ENCODE data around the gene VAV3. TPM values are rescaled to one million over a fixed set of nuclear protein-coding genes. Genes with fewer than 3 reads are reported as not detected.

VAV3 gene
- total and polyA plus RNA-seq, 4 experiments from 2014 or later, result 0.43 to 2.9 (median 1.8) TPM

DNA sequence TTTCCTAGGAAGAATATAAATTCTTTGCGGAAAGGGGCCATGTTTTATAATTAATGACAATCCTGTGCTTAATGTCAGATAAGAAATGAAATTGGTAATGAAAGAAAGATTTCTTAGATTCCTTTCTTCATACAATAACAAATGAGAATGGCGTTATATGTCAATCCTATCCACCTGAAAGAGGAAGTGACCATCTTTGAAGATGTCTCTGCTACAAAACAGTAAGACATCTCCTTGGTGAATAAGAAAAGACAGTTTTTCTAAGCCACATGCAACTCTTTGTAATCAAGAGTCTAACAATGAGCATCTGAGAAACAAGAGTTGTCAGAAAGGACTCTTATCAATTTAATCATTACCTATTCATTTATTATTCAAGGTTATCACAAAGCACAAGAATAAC, 286.0 kb downstream of the VAV3 start:
- Histone ChIP-seq H3K4me3 (ENCODE audit: low read length in 2 of 2) (no peak overlapping the region), H3K4me1 (ENCODE audit: insufficient read depth, low read length) (no peaks in the 10 kb centered on the region), H3K36me3 (ENCODE audit: insufficient read depth, low read length) (no peaks in the 10 kb centered on the region), H3K27ac (ENCODE audit: low read depth, low read length) (no peak overlapping the region), H3K9me3 (ENCODE audit: control insufficient read depth in 1 of 2, low read length in 2 of 2) (no peaks in the 10 kb centered on the region), H3K27me3 (ENCODE audit: insufficient read depth, low read length) (no peaks in the 10 kb centered on the region)
- ChIA-PET POLR2A (ENCODE audit: partially characterized antibody) (no interaction called here), CTCF (ENCODE audit: partially characterized antibody) (no interaction called here)
- no peak for DNase-seq
- Mint-ChIP-seq H3K4me1 (no peaks in the 10 kb centered on the region), H3K27me3 (no peaks in the 10 kb centered on the region), H3K36me3 (peaks cover 0 to 1% of the 10 kb centered on the region in 2 donors), H3K27ac (no peak overlapping the region), H3K9me3 (peaks cover 0 to 6% (median 2%) of the 10 kb centered on the region in 8 donors), H3K4me3 (no peak overlapping the region)
- intact Hi-C loops (cut with micrococcal nuclease), result no loop called here

DNA sequence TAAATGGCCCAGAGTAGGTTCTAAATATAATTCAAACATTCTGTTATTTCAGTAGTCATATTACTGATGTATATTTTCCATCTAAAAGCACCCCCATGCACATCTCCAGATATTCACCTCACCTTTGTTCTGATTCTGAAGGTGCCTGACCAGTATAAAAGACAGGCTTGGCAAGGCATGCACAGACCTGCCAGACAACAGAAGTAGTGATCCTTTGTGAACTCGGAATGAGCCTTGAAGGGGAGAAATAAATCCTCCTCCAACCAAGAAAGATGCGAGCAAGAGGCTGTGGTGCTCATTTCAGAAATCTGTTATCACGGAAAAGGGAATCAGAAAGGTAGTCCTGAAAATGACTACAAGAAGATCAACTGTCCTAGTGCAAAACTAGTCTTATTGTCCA, 287.3 kb downstream of the VAV3 start:
- Histone ChIP-seq H3K4me3 (ENCODE audit: low read length in 2 of 2) (no peak overlapping the region), H3K27ac (ENCODE audit: low read depth, low read length) (no peak overlapping the region), H3K4me1 (ENCODE audit: insufficient read depth, low read length) (no peaks in the 10 kb centered on the region), H3K27me3 (ENCODE audit: insufficient read depth, low read length) (no peaks in the 10 kb centered on the region), H3K9me3 (ENCODE audit: control insufficient read depth in 1 of 2, low read length in 2 of 2) (no peaks in the 10 kb centered on the region), H3K36me3 (ENCODE audit: insufficient read depth, low read length) (no peaks in the 10 kb centered on the region)
- CTCF ChIA-PET (ENCODE audit: partially characterized antibody), result no interaction called here
- DNase-seq, result no peak
- H3K27me3 Mint-ChIP-seq, result no peaks in the 10 kb centered on the region
- no peak overlapping the region for H3K4me3 Mint-ChIP-seq
- no peak overlapping the region for H3K27ac Mint-ChIP-seq
- intact Hi-C loops (cut with micrococcal nuclease), result no loop called here
- no peaks in the 10 kb centered on the region for H3K4me1 Mint-ChIP-seq
- H3K36me3 Mint-ChIP-seq, result peaks cover 0 to 1% of the 10 kb centered on the region in 2 donors
- POLR2A ChIA-PET (ENCODE audit: partially characterized antibody), result no interaction called here
- H3K9me3 Mint-ChIP-seq, result peaks cover 0 to 6% (median 2%) of the 10 kb centered on the region in 8 donors

DNA sequence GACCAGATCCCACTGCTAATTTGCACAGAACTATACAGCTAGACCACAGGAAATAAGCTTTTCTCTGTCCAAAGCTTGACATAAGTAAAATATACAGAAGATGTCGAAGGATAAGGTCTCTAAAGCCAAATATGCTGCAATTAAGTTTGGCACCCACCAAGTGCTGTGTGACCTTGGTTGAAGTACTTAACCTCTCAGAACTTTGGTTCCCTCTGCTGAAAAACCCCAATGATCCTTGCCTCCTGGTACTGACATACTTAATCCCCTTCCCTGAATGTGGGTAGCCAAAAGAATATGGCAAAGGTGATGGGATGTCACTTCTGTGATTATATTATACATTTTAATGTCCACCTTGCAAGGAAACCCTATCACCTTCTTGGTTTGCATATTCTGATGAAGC, 290.5 kb downstream of the VAV3 start:
- peaks cover 0 to 6% (median 2%) of the 10 kb centered on the region in 8 donors for H3K9me3 Mint-ChIP-seq
- POLR2A ChIA-PET (ENCODE audit: partially characterized antibody), result no interaction called here

DNA sequence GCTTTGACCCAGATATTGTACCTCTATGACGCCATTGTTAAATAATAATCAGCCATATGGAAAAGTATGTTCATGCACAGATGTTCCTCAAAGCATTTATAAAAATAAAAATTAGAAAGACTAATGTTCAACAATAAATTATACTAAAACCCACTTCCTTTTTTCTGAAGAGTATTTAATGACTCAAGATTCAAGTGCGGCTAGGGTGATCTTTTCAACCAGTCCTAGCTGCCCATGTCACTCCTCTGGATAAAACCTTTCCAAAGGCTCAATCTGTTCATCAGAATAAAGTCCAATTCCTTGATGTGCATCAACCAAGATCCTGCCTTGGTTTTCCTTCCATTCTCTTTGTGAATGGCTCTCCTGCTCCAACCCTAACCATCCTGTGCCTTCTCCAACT, 292.0 kb downstream of the VAV3 start:
- no peak overlapping the region for H3K4me3 ChIP-seq (ENCODE audit: low read length in 2 of 2)
- no peak overlapping the region for H3K27ac Mint-ChIP-seq
- H3K27me3 Mint-ChIP-seq, result no peaks in the 10 kb centered on the region
- peaks cover 0 to 6% (median 2%) of the 10 kb centered on the region in 8 donors for H3K9me3 Mint-ChIP-seq
- H3K4me1 ChIP-seq (ENCODE audit: insufficient read depth, low read length), result no peaks in the 10 kb centered on the region
- peaks cover 0 to 1% of the 10 kb centered on the region in 2 donors for H3K36me3 Mint-ChIP-seq
- DNase-seq, result no peak
- no peaks in the 10 kb centered on the region for H3K36me3 ChIP-seq (ENCODE audit: insufficient read depth, low read length)
- no peaks in the 10 kb centered on the region for H3K4me1 Mint-ChIP-seq
- H3K9me3 ChIP-seq (ENCODE audit: control insufficient read depth in 1 of 2, low read length in 2 of 2), result no peaks in the 10 kb centered on the region
- H3K27me3 ChIP-seq (ENCODE audit: insufficient read depth, low read length), result no peaks in the 10 kb centered on the region
- no peak overlapping the region for H3K27ac ChIP-seq (ENCODE audit: low read depth, low read length)
- no peak overlapping the region for H3K4me3 Mint-ChIP-seq
- ChIA-PET POLR2A (ENCODE audit: partially characterized antibody) (no interaction called here), CTCF (ENCODE audit: partially characterized antibody) (no interaction called here)
- intact Hi-C loops (cut with micrococcal nuclease), result no loop called here

More for the DNA sequence above, 290.5 kb downstream of the VAV3 start:
- Histone ChIP-seq H3K27ac (ENCODE audit: low read depth, low read length) (no peak overlapping the region), H3K4me1 (ENCODE audit: insufficient read depth, low read length) (no peaks in the 10 kb centered on the region), H3K4me3 (ENCODE audit: low read length in 2 of 2) (no peak overlapping the region), H3K27me3 (ENCODE audit: insufficient read depth, low read length) (no peaks in the 10 kb centered on the region), H3K9me3 (ENCODE audit: control insufficient read depth in 1 of 2, low read length in 2 of 2) (no peaks in the 10 kb centered on the region), H3K36me3 (ENCODE audit: insufficient read depth, low read length) (no peaks in the 10 kb centered on the region)
- Mint-ChIP-seq H3K4me3 (no peak overlapping the region), H3K4me1 (no peaks in the 10 kb centered on the region), H3K36me3 (peaks cover 0 to 1% of the 10 kb centered on the region in 2 donors), H3K27ac (no peak overlapping the region), H3K27me3 (no peaks in the 10 kb centered on the region)
- CTCF ChIA-PET (ENCODE audit: partially characterized antibody), result no interaction called here
- no peak for DNase-seq
- intact Hi-C loops (cut with micrococcal nuclease), result no loop called here

DNA sequence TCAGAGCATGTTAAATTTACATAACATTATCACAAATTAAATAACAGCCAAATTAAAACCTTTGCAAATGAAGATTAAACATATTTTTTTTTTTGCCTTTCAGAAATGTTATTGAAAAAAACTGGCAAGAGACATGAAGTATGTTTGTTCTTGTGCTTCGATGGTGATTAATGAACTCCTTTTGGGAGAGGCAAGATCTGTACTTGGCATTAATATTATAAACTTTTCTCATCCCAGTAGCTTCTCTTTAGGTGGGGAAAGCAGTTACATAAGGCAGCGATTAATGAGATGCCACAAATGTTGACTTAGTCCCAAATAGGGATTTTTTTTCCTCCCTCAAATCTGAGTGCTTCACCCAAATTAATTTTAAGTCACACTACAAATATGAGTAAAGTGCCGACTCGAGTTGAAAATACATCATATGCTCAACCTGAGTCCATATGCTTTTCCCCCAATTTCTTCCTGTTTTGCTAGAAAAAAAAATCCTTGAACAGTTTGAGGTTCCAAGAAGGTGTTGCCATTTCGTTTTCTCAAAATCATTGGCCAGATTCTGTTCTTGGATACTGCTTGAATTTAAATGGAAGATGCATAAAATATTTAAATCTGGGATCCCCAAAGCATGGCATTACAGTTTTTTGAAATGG, 294.5 kb downstream of the VAV3 start:
- Histone ChIP-seq H3K36me3 (ENCODE audit: insufficient read depth, low read length) (no peaks in the 10 kb centered on the region), H3K4me3 (ENCODE audit: low read length in 2 of 2) (no peak overlapping the region), H3K27me3 (ENCODE audit: insufficient read depth, low read length) (no peaks in the 10 kb centered on the region), H3K27ac (ENCODE audit: low read depth, low read length) (no peak overlapping the region), H3K4me1 (ENCODE audit: insufficient read depth, low read length) (no peaks in the 10 kb centered on the region), H3K9me3 (ENCODE audit: control insufficient read depth in 1 of 2, low read length in 2 of 2) (no peaks in the 10 kb centered on the region)
- Mint-ChIP-seq H3K27me3 (no peaks in the 10 kb centered on the region), H3K27ac (no peak overlapping the region), H3K36me3 (peaks cover 0 to 1% of the 10 kb centered on the region in 2 donors), H3K4me3 (no peak overlapping the region), H3K9me3 (peaks cover 0 to 4% (median 1%) of the 10 kb centered on the region in 8 donors), H3K4me1 (no peaks in the 10 kb centered on the region)
- CTCF ChIA-PET (ENCODE audit: partially characterized antibody), result no interaction called here
- DNase-seq, result no peak
- intact Hi-C loops (cut with micrococcal nuclease), result no loop called here
- POLR2A ChIA-PET (ENCODE audit: partially characterized antibody), result no interaction called here

DNA sequence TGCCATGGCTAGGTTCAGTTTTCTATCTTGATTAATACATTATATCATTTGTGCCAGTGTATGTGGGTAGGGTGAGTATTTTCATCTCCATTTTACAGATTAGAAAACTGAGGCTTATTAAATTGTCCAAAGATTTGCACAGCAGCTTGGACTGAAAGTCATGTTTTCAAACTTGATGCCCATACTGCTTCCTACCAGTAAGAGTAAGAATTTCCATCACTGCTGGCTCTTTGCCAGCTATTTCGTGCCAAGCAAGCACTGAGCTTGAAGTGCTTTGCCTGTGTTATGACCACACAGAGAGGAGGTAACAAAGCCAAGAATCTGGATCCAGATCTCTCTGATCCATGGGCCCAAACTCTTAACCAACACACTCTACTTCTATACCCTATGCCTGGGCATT, 295.0 kb downstream of the VAV3 start:
- H3K27ac Mint-ChIP-seq, result no peak overlapping the region
- intact Hi-C loops (cut with micrococcal nuclease), result no loop called here
- H3K4me1 Mint-ChIP-seq, result no peaks in the 10 kb centered on the region
- Histone ChIP-seq H3K27me3 (ENCODE audit: insufficient read depth, low read length) (no peaks in the 10 kb centered on the region), H3K9me3 (ENCODE audit: control insufficient read depth in 1 of 2, low read length in 2 of 2) (no peaks in the 10 kb centered on the region), H3K27ac (ENCODE audit: low read depth, low read length) (no peak overlapping the region), H3K36me3 (ENCODE audit: insufficient read depth, low read length) (no peaks in the 10 kb centered on the region), H3K4me3 (ENCODE audit: low read length in 2 of 2) (no peak overlapping the region), H3K4me1 (ENCODE audit: insufficient read depth, low read length) (no peaks in the 10 kb centered on the region)
- H3K9me3 Mint-ChIP-seq, result peaks cover 0 to 4% (median 0%) of the 10 kb centered on the region in 8 donors
- ChIA-PET POLR2A (ENCODE audit: partially characterized antibody) (no interaction called here), CTCF (ENCODE audit: partially characterized antibody) (no interaction called here)
- H3K27me3 Mint-ChIP-seq, result no peaks in the 10 kb centered on the region
- H3K4me3 Mint-ChIP-seq, result no peak overlapping the region
- no peak for DNase-seq
- H3K36me3 Mint-ChIP-seq, result no peaks in the 10 kb centered on the region

DNA sequence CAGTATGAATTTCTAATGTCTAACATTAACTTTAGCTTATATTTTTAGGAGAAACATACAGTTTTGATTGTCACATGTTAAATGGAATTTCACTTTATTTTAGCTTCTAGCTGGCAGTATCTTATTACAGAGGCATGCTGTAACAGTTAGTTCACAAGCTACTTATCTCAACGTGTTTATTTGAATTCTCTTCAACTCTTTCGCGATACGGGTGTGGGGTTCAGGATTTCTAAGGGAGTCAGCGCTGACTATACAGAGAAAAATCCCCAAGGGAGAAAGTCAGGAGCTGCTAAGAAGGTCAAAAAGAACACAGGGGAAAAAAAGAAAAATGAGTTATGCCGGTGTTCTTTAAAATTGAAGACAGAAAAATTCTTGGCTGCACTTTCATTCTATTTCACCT, 296.2 kb downstream of the VAV3 start:
- no peaks in the 10 kb centered on the region for H3K9me3 Mint-ChIP-seq
- Histone ChIP-seq H3K36me3 (ENCODE audit: insufficient read depth, low read length) (no peaks in the 10 kb centered on the region), H3K27ac (ENCODE audit: low read depth, low read length) (no peak overlapping the region), H3K4me3 (ENCODE audit: low read length in 2 of 2) (no peak overlapping the region), H3K9me3 (ENCODE audit: control insufficient read depth in 1 of 2, low read length in 2 of 2) (no peaks in the 10 kb centered on the region), H3K4me1 (ENCODE audit: insufficient read depth, low read length) (no peaks in the 10 kb centered on the region), H3K27me3 (ENCODE audit: insufficient read depth, low read length) (no peaks in the 10 kb centered on the region)
- ChIA-PET CTCF (ENCODE audit: partially characterized antibody) (no interaction called here), POLR2A (ENCODE audit: partially characterized antibody) (no interaction called here)
- DNase-seq, result no peak
- no peaks in the 10 kb centered on the region for H3K27me3 Mint-ChIP-seq
- intact Hi-C loops (cut with micrococcal nuclease), result no loop called here
- H3K4me1 Mint-ChIP-seq, result no peaks in the 10 kb centered on the region
- H3K4me3 Mint-ChIP-seq, result no peak overlapping the region
- no peak overlapping the region for H3K27ac Mint-ChIP-seq
- H3K36me3 Mint-ChIP-seq, result no peaks in the 10 kb centered on the region

DNA sequence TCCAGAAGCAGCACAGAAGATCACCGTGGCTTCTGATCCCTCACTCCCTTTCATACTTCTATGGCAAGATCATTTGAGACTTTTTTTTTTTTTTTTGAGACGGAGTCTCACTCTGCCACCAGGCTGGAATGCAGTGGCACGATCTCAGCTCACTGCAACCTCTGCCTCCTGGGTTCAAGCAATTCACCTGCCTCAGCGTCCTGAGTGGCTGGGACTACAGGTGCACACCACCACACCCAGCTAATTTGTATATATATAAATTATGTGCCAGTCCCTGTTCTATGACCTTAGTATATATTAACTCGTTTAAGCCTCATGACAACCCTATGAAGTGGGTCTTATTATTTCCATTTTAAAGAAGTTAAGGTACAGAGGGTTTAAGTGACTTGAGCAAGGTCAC, 298.5 kb downstream of the VAV3 start:
- Mint-ChIP-seq H3K4me3 (no peak overlapping the region), H3K9me3 (no peaks in the 10 kb centered on the region), H3K27ac (no peak overlapping the region), H3K4me1 (no peaks in the 10 kb centered on the region), H3K36me3 (no peaks in the 10 kb centered on the region), H3K27me3 (no peaks in the 10 kb centered on the region)
- Histone ChIP-seq H3K9me3 (ENCODE audit: control insufficient read depth in 1 of 2, low read length in 2 of 2) (no peaks in the 10 kb centered on the region), H3K4me1 (ENCODE audit: insufficient read depth, low read length) (no peaks in the 10 kb centered on the region), H3K27me3 (ENCODE audit: insufficient read depth, low read length) (no peaks in the 10 kb centered on the region), H3K4me3 (ENCODE audit: low read length in 2 of 2) (no peak overlapping the region), H3K27ac (ENCODE audit: low read depth, low read length) (no peak overlapping the region), H3K36me3 (ENCODE audit: insufficient read depth, low read length) (no peaks in the 10 kb centered on the region)
- DNase-seq, result no peak
- CTCF ChIA-PET (ENCODE audit: partially characterized antibody), result no interaction called here
- intact Hi-C loops (cut with micrococcal nuclease), result no loop called here
- POLR2A ChIA-PET (ENCODE audit: partially characterized antibody), result no interaction called here

Measured in CD4-positive, alpha-beta memory T cell (primary cell).